Measurements from ENCODE around the gene SH3YL1.

SH3YL1 gene

GRCh38 chr2:263774-264492 is at the start of gene SH3YL1:
SH3YL1 (minus strand) TSS chr2:264032; CDS start chr2:263984, 48 bp downstream.
- DNase-seq (peak; percentile 52), ATAC-seq (peak; percentile 22)

GRCh38 chr2:310994-311393 is 47.2 kb upstream of the SH3YL1 start:
- DNase-seq = no peak
- no peak for ATAC-seq

DNA sequence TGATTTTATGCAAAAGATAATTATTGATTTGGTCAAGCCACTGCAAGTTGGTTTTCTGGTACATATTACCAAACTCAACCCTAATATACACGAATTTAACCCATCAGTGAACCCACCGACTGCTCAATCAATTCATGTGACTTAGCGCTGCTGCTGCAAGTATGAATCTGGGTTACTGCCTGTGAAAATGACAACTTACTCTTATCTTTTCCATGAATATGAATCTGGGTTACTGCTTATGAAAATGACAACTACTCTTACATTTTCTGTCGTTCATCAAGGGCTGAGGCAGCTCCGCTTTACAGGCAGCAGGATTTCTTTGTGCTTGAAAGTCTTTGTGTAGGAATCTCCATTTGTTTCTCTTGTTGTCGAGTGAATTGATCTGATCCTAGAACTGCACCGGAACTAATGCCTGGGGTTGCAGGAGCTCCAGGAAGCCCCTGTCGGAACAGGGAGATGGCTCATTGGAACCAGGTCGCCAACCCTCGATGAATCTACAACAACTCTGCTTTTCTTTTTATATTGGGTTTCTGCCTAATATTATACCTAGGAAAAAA is 46.2 kb upstream of the SH3YL1 start:
- ATAC-seq = no peak

DNA sequence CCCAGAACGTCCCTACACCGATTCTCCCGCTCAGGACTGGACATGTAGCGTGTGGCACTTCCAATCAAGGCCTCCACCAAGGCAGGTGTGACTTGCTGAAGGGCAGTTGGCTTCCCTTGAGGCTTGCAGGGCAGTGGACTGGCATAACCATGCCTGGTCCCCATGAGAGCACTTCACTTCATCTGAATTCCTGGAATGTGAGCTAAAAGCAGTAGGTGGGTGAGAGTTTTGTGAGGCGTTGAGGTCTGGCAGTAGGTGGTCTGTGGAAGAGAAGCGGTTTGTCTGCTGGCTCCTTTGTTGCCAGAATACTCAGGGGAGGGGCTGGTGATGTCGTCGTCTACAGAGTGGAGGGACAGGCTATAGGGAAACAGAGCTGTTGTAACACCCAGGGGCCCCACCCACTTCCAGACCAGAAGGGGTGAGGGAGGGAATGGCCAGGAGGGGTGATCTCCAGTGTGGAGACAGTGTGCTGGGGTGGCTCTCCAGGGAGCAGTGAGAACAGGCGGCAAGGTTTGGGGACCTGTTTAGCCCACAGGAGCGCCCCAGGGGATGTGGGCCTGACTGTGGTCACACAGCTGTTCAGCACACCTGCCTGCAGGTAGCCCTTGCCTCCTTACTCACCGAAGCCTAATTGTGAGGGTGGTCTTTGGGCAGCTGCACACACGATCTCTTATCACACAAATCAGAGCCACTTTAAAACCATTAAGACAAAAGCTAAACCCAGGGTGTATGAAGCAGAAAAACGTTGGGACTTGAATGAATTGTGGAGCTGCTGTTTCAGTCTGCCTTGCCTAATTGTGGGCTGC is 45.5 kb upstream of the SH3YL1 start:
- ATAC-seq = no peak

More for the DNA sequence above, 46.2 kb upstream of the SH3YL1 start:
- no peak for DNase-seq

GRCh38 chr2:305366-305765 is 41.5 kb upstream of the SH3YL1 start:
- no peak for ATAC-seq

More for the DNA sequence above, 45.5 kb upstream of the SH3YL1 start:
- no peak for DNase-seq

DNA sequence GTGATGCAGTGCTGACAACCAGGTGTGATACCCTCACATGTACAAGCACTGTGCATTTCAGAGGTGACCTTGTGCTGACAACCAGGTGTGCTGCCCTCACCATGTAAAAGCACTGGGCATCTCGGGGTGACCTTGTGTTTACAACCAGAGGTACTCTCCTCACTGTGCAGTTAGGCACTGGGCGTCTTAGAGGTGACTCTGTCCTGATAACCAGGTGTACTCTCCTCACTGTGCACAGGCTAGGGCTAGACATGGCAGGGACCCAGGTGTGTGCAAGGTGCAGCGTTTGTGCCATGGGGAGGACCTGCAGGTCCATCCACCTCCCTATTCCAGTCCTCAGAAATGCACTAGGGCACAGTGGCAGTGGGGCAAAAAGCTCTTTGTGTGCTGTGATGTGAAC is 32.5 kb upstream of the SH3YL1 start:
- DNase-seq (no peak), ATAC-seq (no peak)

More at GRCh38 chr2:305366-305765, 41.5 kb upstream of the SH3YL1 start:
- no peak for DNase-seq

DNA sequence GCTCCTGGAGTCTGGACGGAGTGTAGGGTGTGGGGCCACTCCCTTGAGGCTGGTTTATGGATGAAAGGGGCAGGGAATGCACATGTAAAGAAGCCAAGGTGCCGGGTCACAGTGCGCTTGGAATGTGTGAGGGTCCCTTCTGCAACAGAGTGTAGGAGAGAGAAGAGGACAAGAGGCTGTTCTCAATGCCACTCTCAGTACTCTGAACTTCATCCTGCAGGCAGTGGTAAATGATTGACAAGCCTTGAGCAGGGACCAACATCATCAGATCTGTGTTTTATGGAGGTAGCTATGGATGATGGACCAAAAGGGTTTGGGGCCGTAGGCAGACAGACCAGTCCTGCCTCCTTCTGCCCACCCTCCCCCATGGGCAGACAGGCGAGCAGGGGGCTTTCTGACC is 31.3 kb upstream of the SH3YL1 start:
- DNase-seq (no peak), ATAC-seq (no peak)

DNA sequence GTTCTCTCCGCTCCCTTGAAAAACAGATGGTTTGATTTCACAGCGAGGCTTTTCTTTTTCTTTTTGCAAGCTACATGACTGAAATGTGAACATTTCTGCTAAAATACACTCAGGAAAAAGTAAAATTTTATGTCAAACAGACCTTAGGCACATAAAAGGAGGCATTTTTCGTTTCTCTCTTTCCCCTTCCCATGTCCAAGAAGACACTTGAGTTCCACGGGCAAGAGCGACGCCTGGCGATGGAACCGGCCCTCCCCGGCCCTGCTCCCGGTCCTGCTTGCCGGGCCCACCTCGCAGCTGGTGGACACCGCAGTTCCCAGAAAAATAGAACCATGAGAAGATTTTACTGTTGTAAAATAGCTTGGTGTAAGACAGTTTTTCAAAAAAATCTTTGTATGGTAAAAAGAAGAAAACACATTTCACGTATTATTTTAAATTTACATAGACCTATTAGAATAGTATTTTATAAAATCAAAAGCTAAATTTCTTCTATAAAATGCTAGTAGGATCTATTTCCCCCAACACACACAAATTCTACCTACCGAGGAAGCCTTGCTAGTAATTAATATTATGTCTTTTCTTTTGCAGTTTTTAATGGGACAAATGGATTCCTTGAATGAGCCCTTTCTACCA is 26.4 kb upstream of the SH3YL1 start:
- ATAC-seq (peak; percentile 71), DNase-seq (peak; percentile 58)

DNA sequence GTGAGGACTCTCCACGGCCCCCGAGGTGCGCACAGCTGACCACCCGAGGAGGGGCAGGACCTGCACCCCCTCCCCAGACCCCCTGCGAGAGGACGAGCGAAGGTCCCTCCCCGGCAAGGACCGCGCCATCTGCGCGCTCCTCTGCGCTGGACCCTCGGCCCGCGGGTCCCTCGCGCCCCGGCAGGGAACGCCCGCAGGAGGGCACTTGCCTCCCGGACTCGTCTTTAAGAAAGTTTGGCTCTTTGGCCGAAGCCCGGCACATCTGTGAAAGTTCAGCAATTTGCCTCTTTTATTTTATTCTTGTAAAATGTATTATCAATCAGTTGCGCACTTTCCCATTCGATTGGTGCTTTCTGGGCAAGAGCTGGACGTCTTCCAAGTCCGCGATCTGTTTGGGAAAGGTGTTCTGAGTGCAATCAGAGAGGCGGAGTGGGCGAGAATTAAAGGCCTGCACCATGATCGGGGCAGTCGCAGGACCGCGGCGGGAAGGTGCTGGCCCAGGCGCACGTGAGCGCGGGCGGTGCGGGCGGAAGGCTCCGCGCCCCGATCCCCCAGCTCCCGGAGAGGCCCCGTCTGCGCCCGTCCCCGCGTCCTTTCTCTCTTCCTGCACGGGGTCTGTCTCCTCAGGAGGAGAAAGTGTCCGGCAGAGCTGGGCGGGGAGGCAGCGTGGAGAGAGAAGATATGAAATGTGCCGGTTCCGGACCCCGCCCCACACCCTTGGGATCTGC is 25.7 kb upstream of the SH3YL1 start:
- ATAC-seq (no peak), DNase-seq (no peak)

DNA sequence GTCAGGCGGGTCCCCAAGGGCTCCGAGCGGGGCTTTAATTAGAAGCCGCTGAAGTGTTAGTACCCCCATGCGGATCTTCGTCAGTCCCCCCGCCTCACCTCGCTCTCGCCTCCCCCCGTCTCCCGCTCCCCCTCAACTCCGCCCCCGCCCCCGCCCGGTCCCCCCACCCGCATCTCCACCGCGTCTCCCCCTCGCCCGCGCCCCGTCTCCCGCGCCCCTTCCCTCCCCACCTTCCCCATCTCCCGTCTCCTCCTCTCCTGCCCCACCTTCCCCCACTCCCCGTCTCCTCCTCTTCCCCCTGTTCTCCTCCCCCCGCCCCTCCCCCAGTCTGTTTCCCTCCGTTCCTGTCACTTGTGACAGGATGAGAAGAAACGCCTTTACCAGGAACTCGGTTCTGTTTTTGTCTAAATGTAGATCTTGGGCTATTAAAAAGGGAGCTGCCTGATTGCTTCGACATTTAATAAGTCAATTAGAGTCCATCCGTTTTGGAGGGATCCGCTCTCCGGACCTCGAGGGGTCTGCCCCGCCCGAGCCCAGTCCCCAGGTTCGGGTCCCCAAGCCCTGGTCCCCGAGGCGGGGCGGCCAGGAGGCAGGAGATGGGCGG is 25.0 kb upstream of the SH3YL1 start:
- ATAC-seq = no peak
- DNase-seq = no peak

GRCh38 chr2:287911-288757 is 24.3 kb upstream of the SH3YL1 start, which contains the start of gene ALKAL2:
ALKAL2 (minus strand) TSS chr2:288091; CDS start chr2:287835, 256 bp downstream.
- DNase-seq = peak; percentile 25
- no peak for ATAC-seq

- ATAC-seq = peak; percentile 24
These were observed 23.6 kb upstream of the SH3YL1 start for GRCh38 chr2:287471-287885.

GRCh38 chr2:286774-287392 is 23.1 kb upstream of the SH3YL1 start:
- ATAC-seq (no peak), DNase-seq (no peak)

More at GRCh38 chr2:287471-287885, 23.6 kb upstream of the SH3YL1 start:
- peak; percentile 15 for DNase-seq

GRCh38 chr2:286035-286434 is 22.2 kb upstream of the SH3YL1 start:
- ATAC-seq = no peak
- DNase-seq = no peak

- no peak for ATAC-seq
- DNase-seq = no peak
These were observed 21.7 kb upstream of the SH3YL1 start for GRCh38 chr2:285531-285930.

DNA sequence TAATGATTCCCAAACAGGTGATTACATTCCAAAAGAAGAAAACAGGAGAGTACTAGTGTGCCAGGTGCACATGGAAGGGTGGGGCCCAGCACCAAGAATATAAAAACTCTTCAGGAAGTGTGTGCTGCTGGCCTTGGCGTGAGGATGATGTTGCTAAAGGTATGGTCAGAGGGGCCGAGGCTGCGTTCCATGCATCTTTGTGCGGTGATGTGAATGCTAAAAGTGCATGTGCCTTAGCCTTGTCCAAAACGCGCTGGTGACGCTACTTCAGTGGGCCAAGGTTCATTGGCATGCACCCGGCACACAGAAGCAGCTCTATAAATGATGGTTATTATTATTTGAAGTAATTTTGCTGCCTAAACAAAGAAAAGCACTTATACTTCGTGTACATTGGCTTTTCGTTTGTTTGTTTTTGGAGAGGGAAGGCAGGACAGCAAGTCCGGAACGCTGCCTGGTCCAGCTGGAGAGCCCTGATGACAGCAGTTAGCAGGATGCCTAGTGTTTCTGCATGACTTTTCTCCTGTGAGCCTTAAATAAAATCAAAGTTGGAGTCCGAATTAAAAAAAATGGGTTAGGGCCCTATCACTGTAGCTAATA is 21.2 kb upstream of the SH3YL1 start:
- no peak for DNase-seq

GRCh38 chr2:283996-284794 is 20.4 kb upstream of the SH3YL1 start:
- DNase-seq = no peak
- no peak for ATAC-seq

More for the DNA sequence above, 21.2 kb upstream of the SH3YL1 start:
- no peak for ATAC-seq

Data from stimulated activated naive CD8-positive, alpha-beta T cell treated with anti-CD3 and anti-CD28 coated beads, Interleukin-15, Interleukin-2, amounts not matched to agents 100 U/mL and 50 U/mL, for 24 hours (primary cell).